Measurements from ENCODE around the gene PCID2. TPM values are rescaled to one million over a fixed set of nuclear protein-coding genes. Genes with fewer than 3 reads are reported as not detected.

PCID2 gene
- total and polyA plus RNA-seq, 2 experiments from 2014 or later = 79.6 to 107 TPM

DNA sequence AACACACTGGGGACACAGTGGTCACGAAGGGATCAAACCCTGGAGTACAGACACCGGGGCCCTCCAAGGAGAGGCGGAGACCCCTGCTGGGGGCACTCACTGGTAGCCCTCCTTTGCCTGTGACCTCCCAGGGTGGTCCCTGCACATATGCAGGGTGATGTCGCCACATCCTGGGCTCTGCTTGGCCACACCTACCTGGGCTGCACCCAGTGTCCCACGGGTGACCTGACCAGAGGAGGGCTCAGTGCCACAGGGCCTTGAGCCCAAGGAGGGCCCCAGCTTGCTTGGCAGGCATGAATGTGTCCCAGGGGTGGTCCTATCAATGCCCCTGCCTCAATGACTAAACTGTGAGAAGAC lies 4.1 kb downstream of the PCID2 start (continued):
- TF ChIP-seq ZNF462 (CRISPR knock-in tag; IDR thresholded peaks at IDR 0.05) = no peak

GRCh38 chr13:113203507-113204377 lies 4.7 kb downstream of the PCID2 start:
- ATAC-seq (no peak), DNase-seq (ENCODE audit: low spot score) (no peak)
- peaks cover 2% of the 10 kb centered on the region for H3K27me3 Mint-ChIP-seq (ENCODE audit: insufficient read depth, low read depth, poor library complexity)
- no peak overlapping the region for H3K4me3 Mint-ChIP-seq
- Histone ChIP-seq H3F3A (replicated peaks; ENCODE audit: low read depth) (no peaks in the 10 kb centered on the region), H3K79me2 (replicated peaks; ENCODE audit: insufficient read depth) (peaks cover 96% of the 10 kb centered on the region), H3K9me2 (ENCODE audit: insufficient read depth) (no peaks in the 10 kb centered on the region), H3K27me3 (ENCODE audit: insufficient read depth) (no peaks in the 10 kb centered on the region), H3K4me3 (no peak overlapping the region), H3K36me3 (ENCODE audit: insufficient read depth) (peaks cover 5% of the 10 kb centered on the region; the same call in 1 of the 2 replicates), H2AFZ (no peak overlapping the region), H3K4me2 (no peak overlapping the region), H4K20me1 (replicated peaks; ENCODE audit: insufficient read depth) (peaks cover 53% of the 10 kb centered on the region), H3K4me1 (ENCODE audit: insufficient read depth) (peaks cover 21% of the 10 kb centered on the region), H3K27ac (ENCODE audit: low read depth) (peak overlapping the region; percentile 39; the same call in 1 of the 2 replicates)
- H3K9me3 Mint-ChIP-seq = no peaks in the 10 kb centered on the region
- TF ChIP-seq EZH2 (IDR thresholded peaks at IDR 0.05; ENCODE audit: low read depth, unreplicated experiment) (no peak), CTCF (conservative IDR thresholded peaks at IDR 0.05; ENCODE audit: low read depth in 2 of 2) (peak in 1 of 2 experiments; percentile 29; a peak in 1 of 4 replicates), JUNB (IDR thresholded peaks at IDR 0.05; ENCODE audit: unreplicated experiment) (no peak)
- peaks cover 39% of the 10 kb centered on the region for H3K36me3 Mint-ChIP-seq (ENCODE audit: low read depth)
- H3K4me1 Mint-ChIP-seq = peaks cover 25% of the 10 kb centered on the region
- H3K27ac Mint-ChIP-seq = no peak overlapping the region
